ENCODE measurements around the gene WWC2.

WWC2 gene

DNA sequence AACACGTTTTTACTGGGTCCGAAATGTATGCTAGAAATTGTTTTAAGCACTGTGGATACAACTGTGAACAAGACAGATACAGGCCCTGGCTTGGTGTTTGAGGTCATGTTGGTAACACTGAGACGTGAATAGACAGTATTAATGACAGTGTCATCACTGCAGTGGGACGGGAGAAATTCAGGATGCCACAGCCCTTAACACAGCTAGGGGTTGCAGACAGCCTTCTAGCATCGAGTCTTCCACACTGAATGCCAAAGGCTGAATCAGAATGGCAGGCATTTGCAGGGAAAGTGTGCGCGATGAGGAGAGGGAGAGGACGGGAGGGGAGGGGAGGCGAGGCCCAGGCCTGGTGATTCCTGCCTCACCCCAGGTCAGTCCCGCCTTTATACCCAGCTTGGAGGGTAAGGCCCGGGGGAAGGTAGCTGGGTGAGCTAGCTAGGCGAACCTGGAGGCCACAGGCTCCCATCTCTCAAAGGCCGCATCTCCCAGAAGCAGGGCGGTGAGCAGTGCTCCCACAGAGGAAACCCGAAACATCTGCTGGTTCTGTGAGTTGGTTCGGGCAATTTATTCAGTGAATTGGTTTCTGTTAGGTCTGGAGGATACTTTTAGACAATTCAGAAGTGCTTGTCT lies 267.3 kb downstream of the WWC2 start:
- H3K36me3 ChIP-seq (ENCODE audit: control insufficient read depth, low read depth, low read length) = no peaks in the 10 kb centered on the region
- H3K27me3 ChIP-seq (ENCODE audit: control insufficient read depth, insufficient read depth, low read length) = no peaks in the 10 kb centered on the region
- H3K4me3 ChIP-seq (ENCODE audit: low read length) = no peak overlapping the region
- H3K9me3 ChIP-seq (ENCODE audit: control insufficient read depth, low read depth, low read length) = no peaks in the 10 kb centered on the region
- no peak overlapping the region for H3K9ac ChIP-seq (ENCODE audit: low read length)
- H3K27ac ChIP-seq (ENCODE audit: low read length) = no peak overlapping the region
- H3K4me1 ChIP-seq (ENCODE audit: control insufficient read depth, low read depth, low read length) = no peaks in the 10 kb centered on the region

DNA sequence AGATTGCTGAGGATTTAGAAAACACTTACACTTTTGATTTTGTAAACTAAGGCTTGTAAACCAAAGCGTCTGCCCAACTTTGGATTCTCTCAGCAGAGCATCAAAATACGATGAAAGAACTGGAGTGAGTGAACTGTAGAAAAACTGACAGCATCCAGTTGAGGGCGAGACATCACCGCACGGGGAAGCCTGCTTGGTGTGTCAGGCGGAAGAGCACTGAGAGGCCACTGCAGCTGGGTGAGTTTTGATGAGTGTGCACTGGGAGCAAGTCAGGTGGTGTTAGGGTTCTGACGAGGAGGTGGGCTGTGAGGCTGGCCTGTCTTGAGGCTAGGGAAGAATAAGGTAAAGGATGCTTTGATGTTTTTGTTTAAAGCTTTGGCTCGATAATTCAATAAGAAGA lies 270.0 kb downstream of the WWC2 start:
- no peaks in the 10 kb centered on the region for H3K36me3 ChIP-seq (ENCODE audit: control insufficient read depth, low read depth, low read length)
- no peak overlapping the region for H3K4me3 ChIP-seq (ENCODE audit: low read length)
- no peak overlapping the region for H3K27ac ChIP-seq (ENCODE audit: low read length)
- H3K4me1 ChIP-seq (ENCODE audit: control insufficient read depth, low read depth, low read length) = no peaks in the 10 kb centered on the region
- H3K27me3 ChIP-seq (ENCODE audit: control insufficient read depth, insufficient read depth, low read length) = no peaks in the 10 kb centered on the region
- H3K9me3 ChIP-seq (ENCODE audit: control insufficient read depth, low read depth, low read length) = no peaks in the 10 kb centered on the region
- H3K9ac ChIP-seq (ENCODE audit: low read length) = no peak overlapping the region
